Liver (tissue), 9 donors: ENCODE results near the gene CAVIN3. TPM values are rescaled to one million over a fixed set of nuclear protein-coding genes. Genes with fewer than 3 reads are reported as not detected.

Experiments
- DNase-seq: peaks from one replicate; pipeline ENCODE4 v3.0.0-alpha.2; 2017; ENCODE audit warnings: low spot score
- H3K27ac ChIP-seq, 2 donors: one replicate each; pipeline ENCODE4 v1.7.0; 2013; ENCODE audit warnings: inconsistent platforms in 2 of 2, low read length in 2 of 2, control low read depth in 1 of 2, low read depth in 1 of 2, mild to moderate bottlenecking in 1 of 2
- H3K27me3 ChIP-seq, 4 donors: one replicate each; pipeline versions ENCODE4 v1.6.1 to v1.7.0; 2013; ENCODE audit warnings: low read length in 3 of 4, inconsistent platforms in 1 of 4, mild to moderate bottlenecking in 1 of 4, moderate library complexity in 1 of 4; ENCODE audit not compliant: control insufficient read depth in 4 of 4, insufficient read depth in 4 of 4
- H3K36me3 ChIP-seq, 4 donors: one replicate each; pipeline versions ENCODE4 v1.6.1 to v1.7.0; 2013; ENCODE audit warnings: low read length in 3 of 4, mild to moderate bottlenecking in 3 of 4, low read depth in 1 of 4, moderate library complexity in 1 of 4; ENCODE audit not compliant: control insufficient read depth in 4 of 4, insufficient read depth in 3 of 4
- H3K4me1 ChIP-seq, 4 donors: one replicate each; pipeline versions ENCODE4 v1.6.1 to v1.7.0; 2013; ENCODE audit warnings: low read length in 3 of 4, mild to moderate bottlenecking in 3 of 4, moderate library complexity in 1 of 4; ENCODE audit not compliant: control insufficient read depth in 4 of 4, insufficient read depth in 4 of 4
- H3K4me3 ChIP-seq, 3 donors: one replicate each; pipeline versions ENCODE4 v1.6.1 to v1.7.0; 2013; ENCODE audit warnings: low read length in 3 of 3, control low read depth in 1 of 3, low read depth in 1 of 3, mild to moderate bottlenecking in 1 of 3
- H3K9ac ChIP-seq, 2 donors: one replicate each; pipeline ENCODE4 v1.7.0; 2013; ENCODE audit warnings: low read length in 2 of 2, mild to moderate bottlenecking in 2 of 2, moderate library complexity in 2 of 2, control low read depth in 1 of 2, low read depth in 1 of 2
- H3K9me3 ChIP-seq, 4 donors: one replicate each; pipeline versions ENCODE4 v1.6.1 to v1.7.0; 2013; ENCODE audit warnings: low read length in 3 of 4; ENCODE audit not compliant: control insufficient read depth in 4 of 4
- ATF3 ChIP-seq: IDR thresholded peaks from 2 replicates; pipeline ENCODE4 v1.6.1; 2016; ENCODE audit warnings: antibody characterized with exemption
- CTCF ChIP-seq: fragments of 150-350 bp; IDR thresholded peaks from 2 replicates; pipeline ENCODE4 v1.5.1; 2017; ENCODE audit warnings: improper control_type of control experiment, low read depth, low read length; ENCODE audit not compliant: missing input control
- FOXA1 ChIP-seq: IDR thresholded peaks from 2 replicates; pipeline ENCODE4 v1.6.1; 2016; ENCODE audit warnings: antibody characterized with exemption
- FOXA2 ChIP-seq: IDR thresholded peaks from 2 replicates; pipeline ENCODE4 v1.6.1; 2016; ENCODE audit warnings: antibody characterized with exemption
- GABPA ChIP-seq, 2 donors: IDR thresholded peaks in 1 of 2; conservative IDR thresholded peaks in 1 of 2; 2 replicates each; pipeline ENCODE4 v1.6.1; 2016; ENCODE audit warnings: antibody characterized with exemption in 2 of 2, mild to moderate bottlenecking in 1 of 2, moderate library complexity in 1 of 2
- HNF4A ChIP-seq, 2 donors: conservative IDR thresholded peaks; 2 replicates each; pipeline ENCODE4 v1.6.1; 2016; ENCODE audit warnings: antibody characterized with exemption in 2 of 2, mild to moderate bottlenecking in 2 of 2
- HNF4G ChIP-seq: IDR thresholded peaks from 2 replicates; pipeline ENCODE4 v1.6.1; 2016; ENCODE audit warnings: antibody characterized with exemption
- JUND ChIP-seq, 2 donors: IDR thresholded peaks; 2 replicates each; pipeline ENCODE4 v1.6.1; 2016; ENCODE audit warnings: antibody characterized with exemption in 2 of 2
- MAX ChIP-seq: IDR thresholded peaks from 2 replicates; pipeline ENCODE4 v1.6.1; 2016; ENCODE audit warnings: antibody characterized with exemption
- NR2F2 ChIP-seq: IDR thresholded peaks from 2 replicates; pipeline ENCODE4 v1.6.1; 2016; ENCODE audit warnings: antibody characterized with exemption
- RAD21 ChIP-seq, 2 donors: IDR thresholded peaks; 2 replicates each; pipeline ENCODE4 v1.6.1; 2016; ENCODE audit warnings: antibody characterized with exemption in 2 of 2, mild to moderate bottlenecking in 2 of 2
- RXRA ChIP-seq, 2 donors: IDR thresholded peaks; 2 replicates each; pipeline ENCODE4 v1.6.1; 2017 to 2018; ENCODE audit warnings: antibody characterized with exemption in 2 of 2, mild to moderate bottlenecking in 1 of 2
- SP1 ChIP-seq: IDR thresholded peaks from 2 replicates; pipeline ENCODE4 v1.6.1; 2018; ENCODE audit warnings: antibody characterized with exemption, mild to moderate bottlenecking
- TAF1 ChIP-seq: conservative IDR thresholded peaks from 2 replicates; pipeline ENCODE4 v1.6.1; 2016; ENCODE audit warnings: antibody characterized with exemption, mild to moderate bottlenecking
- YY1 ChIP-seq: IDR thresholded peaks from 2 replicates; pipeline ENCODE4 v1.6.1; 2016; ENCODE audit warnings: antibody characterized with exemption, mild to moderate bottlenecking
- WGBS: extraction: QIAGEN DNeasy Blood & Tissue Kit; methylation state at CpG from one replicate; pipeline ENCODE4 v1.1.7; 2013; 5-methylcytosine and 5-hydroxymethylcytosine counted together
- polyA plus RNA-seq, 2 donors: library from polyadenylated mRNA; stranded (reverse) in 1 of 2; unstranded in 1 of 2; fragments of 200-250 nt in 1 of 2; fragments of >200 nt in 1 of 2; fragmentation: Nextera tagmentation in 1 of 2; extraction: Ambion mirVana in 1 of 2; gene quantifications; one replicate each; pipeline versions ENCODE4 v1.2.1 to v1.2.3, GENCODE V29; 2013 to 2015
- total RNA-seq, 2 donors: library from RNA; depleted of rRNA; stranded (reverse); fragments of >200 nt; gene quantifications; one replicate each; pipeline ENCODE4 v1.2.3, GENCODE V29; 2014
- donor health status: healthy.
- donor health status: healthy.
- donor health status: healthy.
- donor health status: healthy.
- donor health status: healthy.

CAVIN3 gene
- total and polyA plus RNA-seq, 4 donors, result 2.5 to 13.9 (median 4.2) TPM

GRCh38 chr11:6350043-6350442 is 29.7 kb upstream of the CAVIN3 start:
- Histone ChIP-seq H3K9ac (no peak overlapping the region), H3K36me3 (no peaks in the 10 kb centered on the region), H3K27ac (no peak overlapping the region), H3K4me3 (no peak overlapping the region), H3K27me3 (no peaks in the 10 kb centered on the region), H3K4me1 (peaks cover 3 to 17% (median 14%) of the 10 kb centered on the region in 4 donors), H3K9me3 (no peaks in the 10 kb centered on the region)
- DNase-seq, result no peak
- TF ChIP-seq YY1 (no peak), GABPA (IDR thresholded peaks at IDR 0.05 in 1 of 2, conservative IDR thresholded peaks at IDR 0.05 in 1 of 2) (no peak), HNF4G (no peak), SP1 (no peak), MAX (no peak), FOXA1 (no peak), RAD21 (IDR thresholded peaks at IDR 0.05) (no peak), JUND (IDR thresholded peaks at IDR 0.05) (no peak)

- Histone ChIP-seq H3K4me3 (no peak overlapping the region), H3K9ac (no peak overlapping the region), H3K4me1 (no peaks in the 10 kb centered on the region), H3K27me3 (no peaks in the 10 kb centered on the region), H3K27ac (no peak overlapping the region), H3K36me3 (no peaks in the 10 kb centered on the region), H3K9me3 (no peaks in the 10 kb centered on the region)
- 93% methylated on average over 1 of the region's 1 CpG for WGBS
- DNase-seq, result no peak
- no peak for TF ChIP-seq RXRA (IDR thresholded peaks at IDR 0.05)
Observed at GRCh38 chr11:6345366-6345765, 25.1 kb upstream of the CAVIN3 start.

- Histone ChIP-seq H3K4me3 (no peak overlapping the region), H3K27me3 (no peaks in the 10 kb centered on the region), H3K36me3 (no peaks in the 10 kb centered on the region), H3K9me3 (no peaks in the 10 kb centered on the region), H3K27ac (no peak overlapping the region), H3K9ac (no peak overlapping the region), H3K4me1 (no peaks in the 10 kb centered on the region)
- DNase-seq, result no peak
- no peak for TF ChIP-seq NR2F2
- no peak for TF ChIP-seq MAX
- TF ChIP-seq CTCF, result no peak
- no peak for TF ChIP-seq FOXA2
- TF ChIP-seq RXRA (IDR thresholded peaks at IDR 0.05), result no peak
- TF ChIP-seq HNF4A (conservative IDR thresholded peaks at IDR 0.05), result no peak
- no peak for TF ChIP-seq TAF1
- no peak for TF ChIP-seq HNF4G
- TF ChIP-seq RAD21 (IDR thresholded peaks at IDR 0.05), result no peak
- no peak for TF ChIP-seq YY1
- TF ChIP-seq FOXA1, result no peak
- no peak for TF ChIP-seq ATF3
- WGBS, result 82% methylated on average over 3 of the region's 3 CpGs
Observed at GRCh38 chr11:6336293-6336692, 16.0 kb upstream of the CAVIN3 start.
